ENCODE results near the gene SLC2A10.

The SLC2A10 gene

DNA sequence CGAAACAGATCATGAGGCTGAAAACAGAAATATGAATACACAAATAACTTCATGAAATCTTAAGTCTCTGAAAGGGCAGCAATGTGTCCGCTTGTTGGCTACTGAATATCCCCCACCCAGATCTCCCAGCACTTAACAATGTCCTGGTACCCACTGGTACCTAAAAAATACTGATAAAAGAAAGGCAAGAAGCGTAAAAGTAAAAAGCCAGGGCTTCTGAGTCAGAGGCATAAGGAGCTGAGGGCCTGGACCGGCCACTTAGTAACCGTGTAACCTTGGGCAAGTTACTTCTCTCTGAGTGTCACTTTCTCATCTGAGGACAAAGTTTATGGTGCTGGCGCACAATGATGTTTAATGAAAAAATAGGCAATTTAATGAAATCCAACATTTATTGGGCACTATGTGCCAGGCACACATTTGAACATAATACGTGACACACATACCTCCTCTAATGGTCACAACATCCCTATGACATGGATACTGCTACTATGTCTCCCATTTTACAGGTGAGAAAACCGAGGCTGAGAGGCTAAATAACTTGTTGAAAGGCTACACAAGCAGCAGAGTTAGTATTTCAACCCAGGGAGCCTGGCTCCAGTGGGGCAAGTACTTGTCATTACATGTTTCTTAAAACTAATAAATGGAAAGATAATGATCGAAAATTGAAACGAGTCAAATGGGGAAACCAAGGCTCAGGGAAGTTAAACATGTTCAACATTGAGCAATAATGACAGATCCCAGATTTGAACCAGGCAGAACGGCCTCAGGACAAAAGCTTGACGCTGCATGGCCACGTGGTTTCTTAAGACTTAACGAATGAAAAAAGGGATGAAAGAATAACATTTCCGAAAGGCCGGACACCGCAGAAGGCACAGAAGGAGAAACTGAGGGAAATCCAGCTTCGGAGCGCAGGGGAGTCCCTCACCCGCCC lies 21.0 kb upstream of the SLC2A10 start:
- TF ChIP-seq, protein P1, sequence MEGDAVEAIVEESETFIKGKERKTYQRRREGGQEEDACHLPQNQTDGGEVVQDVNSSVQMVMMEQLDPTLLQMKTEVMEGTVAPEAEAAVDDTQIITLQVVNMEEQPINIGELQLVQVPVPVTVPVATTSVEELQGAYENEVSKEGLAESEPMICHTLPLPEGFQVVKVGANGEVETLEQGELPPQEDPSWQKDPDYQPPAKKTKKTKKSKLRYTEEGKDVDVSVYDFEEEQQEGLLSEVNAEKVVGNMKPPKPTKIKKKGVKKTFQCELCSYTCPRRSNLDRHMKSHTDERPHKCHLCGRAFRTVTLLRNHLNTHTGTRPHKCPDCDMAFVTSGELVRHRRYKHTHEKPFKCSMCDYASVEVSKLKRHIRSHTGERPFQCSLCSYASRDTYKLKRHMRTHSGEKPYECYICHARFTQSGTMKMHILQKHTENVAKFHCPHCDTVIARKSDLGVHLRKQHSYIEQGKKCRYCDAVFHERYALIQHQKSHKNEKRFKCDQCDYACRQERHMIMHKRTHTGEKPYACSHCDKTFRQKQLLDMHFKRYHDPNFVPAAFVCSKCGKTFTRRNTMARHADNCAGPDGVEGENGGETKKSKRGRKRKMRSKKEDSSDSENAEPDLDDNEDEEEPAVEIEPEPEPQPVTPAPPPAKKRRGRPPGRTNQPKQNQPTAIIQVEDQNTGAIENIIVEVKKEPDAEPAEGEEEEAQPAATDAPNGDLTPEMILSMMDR (IDR thresholded peaks at IDR 0.05; ENCODE audit: control insufficient read depth, extremely low read depth, insufficient read depth), result no peak
- peak overlapping the region; percentile 70 for H3K4me3 ChIP-seq (ENCODE audit: low read depth, low read length)
- DNase-seq (ENCODE audit: low read depth), result no peak

DNA sequence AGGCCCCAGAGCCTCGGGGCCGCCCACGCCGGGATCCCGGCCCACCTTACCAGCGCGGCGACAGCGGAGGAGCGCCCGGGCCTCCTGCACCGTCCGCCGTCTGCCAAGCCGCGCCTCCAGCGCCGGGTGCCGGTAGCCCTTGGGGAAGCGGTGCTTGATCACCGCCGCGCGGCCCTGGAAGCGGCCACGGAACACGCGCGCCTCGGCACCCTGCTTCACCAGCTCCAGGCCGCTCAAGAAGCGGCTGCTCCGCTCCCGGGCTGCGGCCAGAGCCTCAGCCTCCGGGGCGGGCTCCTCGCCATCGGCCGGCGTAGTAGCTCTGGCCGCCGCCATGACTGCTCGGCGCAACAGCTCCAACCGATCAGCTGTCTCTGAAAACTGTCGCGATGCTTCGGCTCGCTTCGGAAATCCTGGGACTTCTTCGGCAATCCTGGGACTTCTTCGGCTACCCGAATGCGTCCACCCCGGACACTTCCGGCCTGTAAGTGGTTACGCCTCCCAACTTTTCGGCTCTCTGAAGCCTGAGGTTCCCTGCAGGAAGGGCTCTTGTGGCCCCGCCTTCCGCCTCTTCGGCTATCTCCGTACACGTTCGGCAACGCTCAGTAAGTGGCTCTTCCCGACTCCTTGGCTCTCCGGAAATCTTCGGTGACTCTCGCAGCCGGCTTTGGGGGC lies 20.2 kb upstream of the SLC2A10 start, which contains the start of gene TP53RK:
TP53RK (minus strand) TSS at position 363 of the 672 bp plus-strand sequence; CDS start at position 333, 30 bp downstream.
- TF ChIP-seq, protein P1 (IDR thresholded peaks at IDR 0.05; ENCODE audit: control insufficient read depth, extremely low read depth, insufficient read depth), result no peak
- peak; percentile 100 for DNase-seq (ENCODE audit: low read depth)
- H3K4me3 ChIP-seq (ENCODE audit: low read depth, low read length), result peak within 1 kb of the TSS; percentile 70

DNA sequence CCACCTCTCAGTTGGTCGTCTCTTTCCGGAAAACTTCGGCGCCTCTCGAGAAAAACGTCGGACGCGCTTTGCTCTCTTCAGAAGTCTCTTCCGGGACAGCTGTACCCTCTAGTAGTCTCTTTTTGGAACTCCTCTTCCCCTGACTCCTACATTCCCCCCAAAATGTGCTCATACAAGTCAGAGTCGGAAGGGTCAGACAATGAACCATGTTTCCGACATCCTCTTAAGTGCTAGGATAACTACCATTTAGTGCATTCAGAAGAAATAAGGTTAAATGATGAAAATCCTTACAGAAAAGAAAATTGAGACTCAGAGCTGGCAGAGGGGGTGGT lies 19.7 kb upstream of the SLC2A10 start:
- no peak for DNase-seq (ENCODE audit: low read depth)
- H3K4me3 ChIP-seq (ENCODE audit: low read depth, low read length), result peak overlapping the region; percentile 70
- TF ChIP-seq, protein P1 (IDR thresholded peaks at IDR 0.05; ENCODE audit: control insufficient read depth, extremely low read depth, insufficient read depth), result no peak

DNA sequence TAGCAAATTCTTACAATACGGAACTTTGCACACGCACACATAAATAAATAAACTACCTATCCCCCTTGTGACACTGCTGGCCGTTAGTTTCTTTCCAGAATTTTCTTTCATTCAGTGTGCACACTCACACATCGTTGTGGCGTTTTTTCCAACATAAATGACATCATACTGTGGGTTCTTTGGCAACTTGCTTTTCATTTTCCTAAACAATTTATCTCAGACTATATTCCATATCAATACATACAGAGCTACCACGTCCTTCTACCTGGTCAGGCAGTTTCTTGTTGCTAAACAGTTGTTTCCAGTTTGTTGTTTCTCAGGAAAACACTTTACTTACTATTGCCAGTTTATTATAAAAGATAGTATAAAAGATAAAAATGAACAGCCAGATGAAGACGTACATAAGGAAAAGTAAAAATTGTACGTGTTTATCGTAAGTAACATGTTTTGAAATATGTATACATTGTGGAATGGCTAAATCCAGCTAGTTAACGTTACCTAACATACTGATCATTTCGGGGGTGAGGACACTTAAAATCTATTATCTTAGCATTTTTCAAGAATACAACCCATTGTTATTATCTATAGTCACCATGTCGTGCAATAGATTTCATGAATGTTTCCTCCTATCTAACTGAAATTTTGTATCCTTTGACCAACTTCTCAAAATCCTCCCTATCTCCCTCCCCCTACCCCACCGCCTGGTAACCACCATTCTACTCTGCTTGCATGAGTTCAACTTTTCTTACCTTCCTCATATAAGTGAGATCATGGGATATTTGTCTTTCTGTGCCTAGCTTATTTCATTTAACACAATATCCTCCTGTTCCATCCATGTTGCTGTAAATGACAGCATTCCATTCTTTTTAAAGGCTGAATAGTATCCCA lies 19.0 kb upstream of the SLC2A10 start:
- DNase-seq (ENCODE audit: low read depth), result no peak
- TF ChIP-seq, protein P1 (IDR thresholded peaks at IDR 0.05; ENCODE audit: control insufficient read depth, extremely low read depth, insufficient read depth), result no peak
- H3K4me3 ChIP-seq (ENCODE audit: low read depth, low read length), result peak overlapping the region; percentile 70

DNA sequence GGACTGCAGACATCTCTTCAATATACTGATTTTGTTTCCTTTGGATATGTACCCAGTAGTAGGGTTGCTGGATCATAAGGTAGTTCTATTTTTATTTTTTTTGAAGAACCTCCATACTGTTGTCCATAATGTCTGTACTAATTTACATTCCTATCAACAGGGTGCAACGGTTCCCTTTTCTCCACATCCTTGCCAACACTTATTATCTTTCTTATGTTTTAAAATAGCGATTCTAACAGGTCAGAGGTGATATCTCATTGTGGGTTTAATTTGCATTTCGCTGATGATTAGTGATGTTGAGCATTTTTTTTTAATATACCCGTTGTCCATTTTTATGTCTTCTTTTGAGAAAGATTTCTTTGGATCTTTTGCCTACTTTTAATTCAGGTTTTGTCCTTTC lies 18.3 kb upstream of the SLC2A10 start:
- TF ChIP-seq, protein P1 (IDR thresholded peaks at IDR 0.05; ENCODE audit: control insufficient read depth, extremely low read depth, insufficient read depth), result no peak
- H3K4me3 ChIP-seq (ENCODE audit: low read depth, low read length), result no peak overlapping the region
- DNase-seq (ENCODE audit: low read depth), result no peak

DNA sequence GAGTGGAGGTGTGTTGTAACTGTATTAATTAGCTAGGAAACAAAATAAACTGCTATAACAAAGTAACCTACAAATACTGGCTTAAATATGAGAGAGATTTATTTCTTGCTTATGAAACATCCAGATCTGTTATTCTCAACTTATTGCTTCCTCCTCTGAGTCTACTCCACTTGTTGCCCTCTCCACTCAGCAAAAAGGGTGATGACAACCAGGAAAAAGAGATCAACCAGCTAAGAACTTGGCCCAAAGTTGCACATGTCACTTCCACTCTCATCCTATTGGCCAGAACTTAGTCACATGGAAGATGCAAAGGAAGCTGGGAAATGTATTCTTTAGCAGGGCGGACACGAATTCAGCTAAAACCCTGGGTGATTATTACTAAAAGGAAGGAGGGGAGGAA lies 15.0 kb upstream of the SLC2A10 start:
- DNase-seq (ENCODE audit: low read depth), result no peak
- H3K4me3 ChIP-seq (ENCODE audit: low read depth, low read length), result no peak overlapping the region
- TF ChIP-seq, protein P1 (IDR thresholded peaks at IDR 0.05; ENCODE audit: control insufficient read depth, extremely low read depth, insufficient read depth), result no peak

Data from LNCaP clone FGC (cell line).